Right kidney (tissue), 9 donors: ENCODE results near the gene NIBAN1.
"Not testable (repeated sequence)": the region's sequence is repeated elsewhere in the genome, so short reads cannot be mapped to it uniquely, and the experiment has no call there.

Source experiments
- DNase-seq: peaks from one replicate; pipeline ENCODE4 v3.0.0-alpha.2; 2016
- long read RNA-seq, 8 donors: transcript quantifications; one replicate each; lab custom pipeline, GENCODE V29; 2026

NIBAN1 gene, protein sequence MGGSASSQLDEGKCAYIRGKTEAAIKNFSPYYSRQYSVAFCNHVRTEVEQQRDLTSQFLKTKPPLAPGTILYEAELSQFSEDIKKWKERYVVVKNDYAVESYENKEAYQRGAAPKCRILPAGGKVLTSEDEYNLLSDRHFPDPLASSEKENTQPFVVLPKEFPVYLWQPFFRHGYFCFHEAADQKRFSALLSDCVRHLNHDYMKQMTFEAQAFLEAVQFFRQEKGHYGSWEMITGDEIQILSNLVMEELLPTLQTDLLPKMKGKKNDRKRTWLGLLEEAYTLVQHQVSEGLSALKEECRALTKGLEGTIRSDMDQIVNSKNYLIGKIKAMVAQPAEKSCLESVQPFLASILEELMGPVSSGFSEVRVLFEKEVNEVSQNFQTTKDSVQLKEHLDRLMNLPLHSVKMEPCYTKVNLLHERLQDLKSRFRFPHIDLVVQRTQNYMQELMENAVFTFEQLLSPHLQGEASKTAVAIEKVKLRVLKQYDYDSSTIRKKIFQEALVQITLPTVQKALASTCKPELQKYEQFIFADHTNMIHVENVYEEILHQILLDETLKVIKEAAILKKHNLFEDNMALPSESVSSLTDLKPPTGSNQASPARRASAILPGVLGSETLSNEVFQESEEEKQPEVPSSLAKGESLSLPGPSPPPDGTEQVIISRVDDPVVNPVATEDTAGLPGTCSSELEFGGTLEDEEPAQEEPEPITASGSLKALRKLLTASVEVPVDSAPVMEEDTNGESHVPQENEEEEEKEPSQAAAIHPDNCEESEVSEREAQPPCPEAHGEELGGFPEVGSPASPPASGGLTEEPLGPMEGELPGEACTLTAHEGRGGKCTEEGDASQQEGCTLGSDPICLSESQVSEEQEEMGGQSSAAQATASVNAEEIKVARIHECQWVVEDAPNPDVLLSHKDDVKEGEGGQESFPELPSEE
- long read RNA-seq, donor 1, full-length matches to known transcripts, result 1 of 1 reads
- long read RNA-seq, donor 1, partial matches to known transcripts, result 0 of 1 reads
- long read RNA-seq, donor 1, other reads (novel, unspliced or antisense), result 0 of 1 reads
- long read RNA-seq, donor 2, result 0 reads
- long read RNA-seq, donor 3, result 0 reads
- long read RNA-seq, donor 4, result 0 reads
- long read RNA-seq, donor 5, result 0 reads
- long read RNA-seq, donor 6, result 0 reads
- long read RNA-seq, donor 7, result 0 reads
- long read RNA-seq, donor 8, result 0 reads

DNA sequence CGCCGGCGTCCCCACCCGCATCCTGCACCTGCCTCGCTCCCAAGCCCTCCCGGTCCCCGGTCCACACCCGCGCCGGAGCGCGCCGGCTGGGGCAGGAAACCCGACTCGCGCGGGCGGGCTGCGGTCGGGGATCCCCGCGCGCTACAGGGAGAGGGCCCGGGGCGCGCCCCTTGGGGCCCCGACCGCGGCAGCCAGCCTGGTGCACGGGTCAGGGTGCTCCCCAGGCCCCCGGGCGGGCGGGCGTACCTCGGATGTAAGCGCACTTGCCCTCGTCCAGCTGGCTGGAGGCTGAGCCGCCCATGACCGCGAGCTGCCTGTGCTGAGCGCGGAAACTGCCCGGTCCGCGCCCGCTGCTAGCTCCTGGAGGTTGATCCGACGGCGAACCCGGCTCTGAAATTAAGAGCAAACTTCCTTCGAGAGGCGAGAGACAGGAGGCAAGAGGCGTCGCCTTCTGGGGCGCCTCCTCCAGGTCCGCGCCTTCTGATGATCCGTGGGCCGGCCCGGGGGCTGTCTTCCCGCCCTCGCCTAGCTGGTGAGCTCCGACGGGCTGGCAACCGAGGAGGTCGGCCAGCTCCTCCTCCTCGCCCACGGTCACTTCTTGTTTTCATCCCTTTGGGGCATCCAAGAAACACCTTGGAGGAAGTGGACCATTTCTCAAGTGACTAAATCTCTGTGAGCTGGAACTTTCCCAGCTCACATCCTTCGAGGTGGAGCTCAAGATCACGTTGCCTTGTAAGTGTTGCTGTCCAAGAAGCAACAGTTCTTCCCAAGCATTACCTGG, at the start of gene NIBAN1:
TSS of gene NIBAN1 (minus strand) at position 453 of the 781 bp plus-strand sequence. CDS start at position 301, 152 bp downstream.
- peak; percentile 74 for DNase-seq

DNA sequence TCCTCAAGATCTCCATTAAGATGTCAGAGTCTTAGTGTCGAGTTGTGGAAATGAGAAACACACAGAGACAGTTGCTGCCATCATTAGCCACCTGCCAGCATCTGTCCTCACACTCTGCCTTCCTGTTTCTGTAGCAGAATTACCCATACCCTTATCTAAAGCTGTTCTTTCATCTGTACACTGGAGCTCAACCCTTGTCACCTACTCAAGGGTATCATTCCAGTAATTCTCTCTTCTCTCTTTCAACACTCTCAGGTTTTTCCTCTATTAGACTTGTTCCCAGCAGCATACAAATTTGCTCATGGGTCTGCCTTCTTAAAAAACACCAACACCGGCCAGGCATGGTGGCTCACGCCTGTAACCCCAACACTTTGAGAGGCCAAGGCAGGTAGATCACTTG, 43.7 kb upstream of the NIBAN1 start:
- DNase-seq, result no peak

DNA sequence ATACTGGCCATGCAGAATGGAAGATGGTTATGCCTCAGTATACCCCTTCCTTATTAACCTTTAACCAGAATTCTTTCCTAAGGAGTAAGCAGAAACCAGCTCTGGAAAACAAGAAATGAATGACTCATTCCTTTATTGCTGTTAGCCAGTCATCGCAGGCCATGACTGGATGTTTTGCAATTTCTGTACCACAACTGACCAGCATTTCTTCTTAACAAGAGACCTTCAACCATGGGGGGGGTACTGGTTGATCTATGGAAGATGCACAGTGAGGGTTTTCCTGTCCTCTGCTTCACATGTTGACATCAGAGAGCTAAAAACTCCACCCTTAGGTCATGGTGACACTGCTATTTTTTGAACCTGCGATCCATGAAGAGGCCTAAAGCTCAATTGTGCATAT, 43.0 kb upstream of the NIBAN1 start:
- DNase-seq, result no peak

DNA sequence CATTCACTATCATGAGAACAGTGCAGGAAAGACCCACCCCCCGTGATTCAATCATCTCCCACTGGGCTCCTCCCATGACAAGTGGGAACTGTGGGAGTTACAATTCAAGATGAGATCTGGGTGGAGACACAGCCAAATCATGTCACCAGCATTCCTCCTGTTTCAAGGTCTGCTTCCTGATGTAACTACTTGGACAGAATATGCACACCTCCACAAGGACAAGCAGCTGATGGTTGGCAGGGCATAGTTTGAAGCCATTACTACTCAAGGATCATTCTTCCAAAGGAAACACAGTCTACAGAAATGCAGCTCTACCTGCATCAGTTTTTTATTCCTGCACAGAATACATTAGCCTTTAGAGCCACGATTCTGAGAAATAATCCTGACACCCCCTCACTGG, 42.6 kb upstream of the NIBAN1 start:
- no peak for DNase-seq

DNA sequence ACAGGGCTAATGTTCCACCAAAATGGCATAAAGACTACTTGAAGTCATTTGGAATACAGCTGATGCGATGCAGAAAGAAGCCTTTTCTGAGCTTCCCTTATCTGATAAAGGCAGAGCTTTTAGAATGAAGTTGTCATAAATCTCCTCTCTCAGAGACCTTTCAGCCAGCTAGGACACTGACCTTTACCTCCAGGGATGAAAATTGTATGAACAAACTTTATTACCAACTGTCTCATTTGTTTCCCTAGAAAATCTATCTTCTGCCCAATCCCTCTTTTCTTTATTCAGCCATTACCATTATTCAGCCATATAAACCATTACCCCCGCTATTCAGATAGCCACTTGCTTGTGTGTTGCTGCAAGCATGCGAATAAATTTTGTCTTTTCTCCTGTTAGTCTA, 41.3 kb upstream of the NIBAN1 start:
- DNase-seq, result no peak

DNA sequence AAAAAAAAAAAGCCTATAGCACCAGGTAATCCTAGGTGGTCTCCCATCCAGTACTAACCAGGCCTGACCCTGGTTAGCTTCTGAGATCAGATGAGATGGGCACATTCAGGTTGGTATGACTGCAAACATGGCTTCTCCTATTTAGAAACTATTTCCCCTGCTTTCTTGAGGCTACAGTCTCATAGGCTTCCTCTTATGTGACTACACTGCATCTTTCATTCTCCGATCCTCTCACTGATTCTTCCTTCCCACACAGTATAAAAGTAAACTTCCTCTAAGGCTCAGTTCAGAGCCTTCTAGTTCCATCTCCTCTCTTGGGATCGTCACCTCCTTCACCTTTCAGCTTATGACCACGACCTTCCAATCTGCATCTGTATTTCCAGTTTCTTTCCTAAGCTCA, 40.6 kb upstream of the NIBAN1 start:
- no peak for DNase-seq

DNA sequence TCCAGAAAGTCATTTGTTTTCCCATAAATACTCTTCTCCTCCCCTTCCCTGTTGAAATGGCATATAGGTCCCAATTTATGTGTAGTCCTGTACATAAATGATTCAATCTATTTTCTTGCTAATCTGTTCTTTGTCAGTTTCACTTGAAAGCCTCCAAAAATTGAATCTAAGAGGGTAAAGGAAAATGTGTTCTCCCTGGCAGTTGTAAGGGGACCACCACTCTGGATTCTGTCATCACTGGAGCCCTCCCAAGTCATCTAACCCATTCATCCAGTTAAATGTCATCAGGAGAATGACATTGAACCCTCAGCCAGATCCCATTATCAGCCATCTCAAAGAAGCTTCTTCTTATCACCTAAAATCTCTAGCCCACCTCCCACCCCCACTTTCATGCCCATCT, 36.1 kb upstream of the NIBAN1 start:
- DNase-seq, result no peak

DNA sequence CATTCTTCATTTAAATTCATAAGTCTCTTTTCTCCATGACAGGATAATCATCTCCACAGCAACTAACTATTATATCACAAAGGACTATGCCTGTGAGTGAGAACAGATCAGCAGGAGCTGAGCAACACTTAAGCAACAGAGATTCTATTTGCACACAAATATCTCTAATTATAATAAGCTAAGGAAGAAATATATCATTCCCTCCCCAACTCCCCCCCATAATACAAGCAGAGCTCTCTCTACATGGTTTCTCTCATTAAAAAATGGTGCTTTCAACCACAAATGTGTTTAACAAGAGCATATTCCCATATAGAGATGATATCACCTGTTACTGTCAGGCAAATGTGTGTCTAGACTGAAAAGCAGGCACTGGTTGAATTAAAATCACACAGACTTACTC, 34.5 kb upstream of the NIBAN1 start:
- no peak for DNase-seq

DNA sequence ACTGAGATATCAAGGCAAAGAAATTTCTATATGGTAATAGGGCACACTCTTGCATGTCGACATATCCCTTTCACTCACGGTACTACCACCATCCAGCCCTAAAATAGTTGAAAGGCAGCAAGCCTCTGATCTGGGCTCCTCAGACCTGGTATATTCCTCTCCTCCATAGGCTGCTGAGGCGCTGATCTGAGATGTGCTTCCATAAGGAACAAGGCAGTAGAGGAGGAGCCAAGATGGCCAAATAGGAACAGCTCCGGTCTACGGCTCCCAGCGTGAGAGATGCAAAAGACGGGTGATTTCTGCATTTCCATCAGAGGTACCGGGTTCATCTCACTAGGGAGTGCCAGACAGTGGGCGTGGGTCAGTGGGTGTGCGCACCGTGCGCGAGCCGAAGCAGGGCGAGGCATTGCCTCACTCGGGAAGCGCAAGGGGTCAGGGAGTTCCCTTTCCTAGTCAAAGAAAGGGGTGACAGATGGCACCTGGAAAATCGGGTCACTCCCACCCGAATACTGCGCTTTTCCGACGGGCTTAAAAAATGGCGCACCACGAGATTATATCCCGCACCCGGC, 27.1 kb upstream of the NIBAN1 start:
- DNase-seq, result not testable (repeated sequence)

DNA sequence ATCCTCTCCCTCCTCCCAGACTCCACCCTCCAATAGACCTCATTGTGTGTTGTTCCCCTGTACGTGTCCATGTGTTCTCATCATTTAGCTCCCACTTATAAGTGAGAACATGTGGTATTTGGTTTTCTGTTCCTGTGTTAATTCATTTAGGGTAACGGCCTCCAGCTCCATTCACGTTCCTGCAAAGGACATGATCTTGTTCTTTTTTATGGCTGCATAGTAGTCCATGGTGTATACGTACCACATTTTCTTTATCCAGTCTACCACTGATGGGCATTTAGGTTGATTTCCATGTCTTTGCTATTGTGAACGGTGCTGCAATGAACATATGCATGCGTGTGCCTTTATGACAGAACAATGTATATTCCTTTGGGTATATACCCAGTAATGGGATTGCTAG, 25.7 kb upstream of the NIBAN1 start:
- DNase-seq, result not testable (repeated sequence)

DNA sequence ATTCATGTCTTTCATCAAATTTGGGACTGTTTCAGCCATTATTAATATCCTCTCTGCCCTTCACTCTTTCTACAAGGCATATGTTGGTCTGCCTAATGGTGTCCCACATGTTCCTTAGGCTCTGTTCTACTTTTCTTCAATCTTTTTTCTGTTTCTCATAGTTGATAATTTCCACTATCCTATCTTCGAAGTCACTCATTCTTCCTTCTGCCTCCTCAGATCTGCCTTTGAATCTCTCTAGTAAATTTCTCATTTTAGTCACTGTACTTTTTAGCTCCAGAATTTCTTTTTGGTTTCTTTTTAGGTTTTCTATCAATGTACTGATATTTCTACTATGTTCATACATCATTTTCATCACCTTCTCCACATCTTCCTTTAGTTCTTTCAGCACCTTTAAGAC, 20.0 kb upstream of the NIBAN1 start:
- no peak for DNase-seq

DNA sequence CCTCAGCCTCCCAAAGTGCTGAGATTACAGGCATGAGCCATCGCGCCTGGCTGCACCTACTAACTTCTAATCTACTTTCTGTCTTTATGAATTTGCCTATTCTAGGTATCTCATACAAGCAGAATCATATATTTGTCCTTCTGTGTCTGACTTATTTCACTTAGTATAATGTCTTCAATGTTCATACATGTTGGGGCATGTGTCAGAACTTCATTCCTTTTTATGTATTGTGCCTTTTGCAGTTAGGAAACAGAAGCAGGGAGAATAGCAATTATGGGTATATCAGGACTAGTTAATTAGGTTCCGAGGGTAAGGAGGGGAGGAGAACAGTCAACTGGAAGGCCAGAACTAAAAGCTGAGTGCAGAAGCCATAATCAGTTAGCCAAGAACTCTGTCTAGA, 18.0 kb upstream of the NIBAN1 start:
- DNase-seq, result no peak

DNA sequence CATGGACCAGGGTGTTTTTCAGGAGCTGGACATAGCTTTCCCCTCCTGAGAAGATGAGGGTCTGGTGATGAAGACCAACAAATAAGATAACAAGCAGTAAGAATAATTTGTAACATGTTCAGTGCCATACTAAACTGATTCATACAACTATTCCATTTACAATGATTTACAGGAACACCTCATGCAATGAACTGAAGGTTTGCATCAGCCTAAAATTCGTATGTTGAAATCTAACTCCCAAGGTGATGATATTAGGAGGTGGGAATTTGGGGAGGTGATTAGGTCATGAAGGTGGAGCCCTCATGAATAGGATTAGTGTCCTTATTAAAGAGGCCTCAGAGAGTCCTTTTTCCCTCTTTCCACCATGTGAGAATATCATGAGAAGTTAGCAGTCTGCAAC, 15.9 kb upstream of the NIBAN1 start:
- DNase-seq, result no peak

DNA sequence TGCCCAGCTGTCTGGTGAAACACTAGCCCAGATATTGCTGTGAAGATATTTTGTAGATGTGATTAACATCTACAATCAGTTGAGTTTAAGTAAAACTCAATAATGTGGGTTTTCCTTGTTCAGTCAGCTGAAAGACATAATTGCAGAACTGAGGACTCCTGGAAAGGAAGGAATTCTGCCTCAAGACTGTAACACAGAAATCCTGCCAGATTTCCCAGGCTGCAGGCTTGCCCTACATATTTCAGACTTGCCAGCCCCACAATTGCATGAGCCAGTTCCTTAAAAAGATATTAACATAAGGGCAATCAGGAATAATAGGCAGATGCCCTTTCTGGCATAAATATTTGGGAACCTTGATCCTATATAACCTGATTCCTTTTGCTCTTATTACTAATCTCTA, 14.2 kb upstream of the NIBAN1 start:
- no peak for DNase-seq

DNA sequence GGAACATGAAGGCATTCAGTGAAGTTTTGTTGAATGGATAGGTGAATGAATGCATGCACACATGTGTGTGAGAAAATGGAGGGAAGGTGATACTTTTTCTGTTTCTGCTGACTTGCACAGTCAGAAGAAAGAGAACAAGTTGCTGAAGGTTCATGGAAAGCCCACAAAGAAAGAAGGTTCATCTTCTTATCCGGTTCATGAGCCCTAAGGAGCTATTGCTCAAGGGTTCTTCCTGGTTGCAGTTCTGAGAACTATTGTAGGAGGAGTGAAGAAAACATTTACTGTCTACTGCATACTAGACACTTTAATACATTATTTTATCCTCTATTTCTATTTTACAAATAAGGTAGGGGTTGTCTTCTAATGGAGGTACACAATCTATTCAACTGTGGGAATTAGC, 13.4 kb upstream of the NIBAN1 start:
- no peak for DNase-seq

DNA sequence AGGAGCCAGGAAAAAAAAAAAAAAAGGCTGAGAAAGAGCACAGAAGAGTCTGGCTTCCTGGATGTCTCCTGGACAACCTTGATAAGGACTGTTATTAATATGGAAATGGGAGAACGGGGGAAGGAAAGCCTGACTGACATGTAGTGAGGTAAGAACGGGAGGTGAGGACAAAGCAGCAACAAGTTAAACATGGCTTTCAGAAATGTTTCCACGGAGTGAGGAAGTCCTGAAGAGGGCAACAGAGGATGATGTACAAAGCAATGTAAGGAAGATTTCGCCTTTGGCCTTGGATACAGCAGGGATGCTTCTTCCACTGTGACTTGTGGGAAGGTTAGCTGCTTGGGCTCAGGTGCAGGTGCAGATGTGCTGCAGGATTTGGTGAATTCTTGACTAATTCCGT, 11.9 kb upstream of the NIBAN1 start:
- DNase-seq, result no peak

DNA sequence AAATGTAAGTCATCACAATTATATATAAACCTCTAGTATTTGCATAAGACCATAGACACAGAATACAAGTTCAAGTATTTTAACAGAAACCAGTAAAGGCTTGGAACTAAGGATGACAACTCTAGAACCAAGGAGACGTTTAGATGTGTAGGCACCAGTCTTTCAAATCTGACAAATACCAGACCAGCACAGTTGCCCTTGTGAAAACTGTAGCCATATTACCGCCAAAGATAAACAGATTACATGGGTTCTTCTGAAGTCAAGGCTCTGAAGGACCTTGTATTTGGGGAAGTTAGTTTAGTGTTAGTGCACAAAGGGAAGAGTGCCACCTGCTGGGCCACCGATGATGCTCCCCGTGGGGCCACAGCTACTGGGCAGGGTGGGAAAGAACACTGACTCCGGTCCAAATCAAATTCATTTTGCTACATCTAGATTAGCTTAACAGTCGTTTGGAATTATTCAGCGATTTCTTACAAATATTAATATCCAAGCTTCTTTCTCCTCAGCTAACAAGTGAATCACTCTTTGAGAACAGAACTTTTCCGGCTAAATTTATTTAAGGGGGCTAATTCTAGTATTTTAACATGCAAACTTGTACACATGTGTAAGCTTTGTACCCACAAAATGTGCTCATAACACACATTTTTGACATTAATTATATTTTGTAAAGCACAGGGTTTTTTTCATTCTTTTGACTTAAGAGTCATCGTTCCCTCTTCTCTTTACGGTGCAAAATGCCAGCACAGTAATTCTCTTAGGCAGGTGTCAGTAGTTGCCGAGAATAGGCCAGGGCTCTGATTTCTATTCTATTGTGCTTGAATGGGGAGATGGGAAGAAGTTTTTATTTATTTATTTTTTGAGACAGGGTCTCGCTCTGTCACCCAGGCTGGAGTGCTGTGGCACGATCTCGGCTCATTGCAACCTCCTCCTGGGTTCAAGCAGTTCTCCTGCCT, 8.0 kb upstream of the NIBAN1 start:
- peak; percentile 26 for DNase-seq

DNA sequence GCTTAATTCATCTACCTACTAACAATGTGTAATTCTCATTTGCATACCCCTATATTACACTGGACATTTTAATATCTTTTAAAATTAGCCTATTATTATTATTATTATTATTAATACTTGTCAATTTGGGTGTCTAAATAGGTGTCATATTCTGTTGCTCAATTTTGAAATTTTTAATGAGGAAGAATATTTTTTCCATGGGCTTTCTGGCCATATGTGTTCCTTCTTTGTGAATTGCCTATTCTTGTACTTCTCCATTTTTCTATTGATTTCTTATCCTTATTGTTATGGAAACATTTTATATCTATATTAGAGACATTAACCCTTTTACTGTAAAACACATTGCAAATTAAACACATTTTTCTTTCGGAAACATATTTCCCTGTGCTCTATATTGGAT, 6.4 kb upstream of the NIBAN1 start:
- DNase-seq, result no peak

DNA sequence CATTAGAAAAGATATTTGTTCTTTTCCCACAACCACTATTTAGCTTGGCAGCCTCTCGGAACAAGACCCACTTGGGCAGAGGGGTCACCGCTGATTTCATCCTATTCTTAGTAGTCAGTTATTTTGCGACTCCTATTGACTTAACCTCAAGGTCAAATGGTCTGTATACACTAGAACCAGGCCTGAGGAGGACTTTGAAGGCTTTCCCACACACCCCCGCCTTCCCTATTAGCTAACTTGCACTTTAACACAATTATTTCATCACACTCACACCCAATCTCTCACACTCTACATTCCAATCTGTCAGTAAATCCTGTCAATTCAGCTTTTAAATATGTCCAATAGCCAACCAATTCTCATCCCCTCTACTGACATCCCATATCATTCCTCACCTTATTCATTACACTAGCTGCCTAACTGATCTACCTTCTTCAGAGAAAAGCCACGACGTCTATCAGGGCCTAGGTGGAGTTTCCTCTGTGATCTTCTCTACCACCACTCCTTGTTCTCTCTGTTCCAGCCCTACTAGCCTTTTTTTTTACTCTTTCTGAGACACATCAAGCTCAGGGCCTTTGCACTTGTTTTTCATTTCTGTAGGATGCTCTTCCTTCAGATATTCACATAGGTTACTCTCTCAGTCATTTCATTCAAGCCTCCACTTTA, 1.0 kb upstream of the NIBAN1 start:
- no peak for DNase-seq

DNA sequence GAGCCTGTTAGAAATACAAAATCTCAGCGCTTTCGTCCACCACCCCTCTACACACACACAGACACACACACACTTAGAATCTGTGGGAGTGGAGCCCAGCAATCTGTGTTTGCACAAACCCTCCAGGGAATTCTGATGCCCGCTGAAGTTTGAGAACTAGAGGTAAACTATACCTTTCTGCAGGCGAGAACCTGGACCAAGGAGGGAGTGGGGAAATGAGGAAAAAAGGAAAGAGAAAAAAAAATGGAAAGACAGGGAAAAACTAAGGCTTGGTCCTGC, 468 bp upstream of the NIBAN1 start:
- no peak for DNase-seq
